PFSK-1 (cell line): Measurements from ENCODE around the gene RUNX2.

Experiments
- FOXP2 ChIP-seq: optimal IDR thresholded peaks from 2 replicates; pipeline ENCODE3; 2011; ENCODE audit warnings: borderline replicate concordance, control low read depth, inconsistent platforms; ENCODE audit not compliant: insufficient read depth; ENCODE audit errors: extremely low read length, extremely low read depth
- POLR2AphosphoS5 ChIP-seq: IDR thresholded peaks from 2 replicates; pipeline ENCODE4 v1.6.1; 2012; ENCODE audit warnings: low read depth, mild to moderate bottlenecking, control low read depth, low read length, moderate library complexity
- REST ChIP-seq, 2 experiments: IDR thresholded peaks; 2 replicates each; pipeline versions ENCODE4 v1.6.1 to v1.8.0; 2011 to 2012; ENCODE audit warnings: low read depth in 2 of 2, low read length in 2 of 2, control low read depth in 1 of 2, inconsistent platforms in 1 of 2, mild to moderate bottlenecking in 1 of 2, moderate library complexity in 1 of 2; ENCODE audit not compliant: insufficient read depth in 1 of 2
- SIN3A ChIP-seq: IDR thresholded peaks from 2 replicates; pipeline ENCODE4 v1.6.1; 2012; ENCODE audit warnings: mild to moderate bottlenecking, low read length, moderate library complexity, borderline replicate concordance; ENCODE audit not compliant: insufficient read depth
- TAF1 ChIP-seq: IDR thresholded peaks from 2 replicates; pipeline ENCODE4 v1.6.1; 2012; ENCODE audit warnings: low read length, control low read depth, borderline replicate concordance; ENCODE audit not compliant: insufficient read depth

RUNX2 gene

GRCh38 chr6:45589367-45589766 is 261.2 kb downstream of the RUNX2 start:
- TF ChIP-seq FOXP2 = no peak
- no peak for TF ChIP-seq POLR2AphosphoS5
- TF ChIP-seq TAF1 = no peak
- TF ChIP-seq SIN3A = no peak
- TF ChIP-seq REST (IDR thresholded peaks at IDR 0.05; ENCODE audit: insufficient read depth in 1 of 2, low read depth in 2 of 2, low read length in 2 of 2) = no peak

- no peak for TF ChIP-seq SIN3A
- no peak for TF ChIP-seq FOXP2
- TF ChIP-seq TAF1 = no peak
- TF ChIP-seq POLR2AphosphoS5 = no peak
- no peak for TF ChIP-seq REST (IDR thresholded peaks at IDR 0.05; ENCODE audit: insufficient read depth in 1 of 2, low read depth in 2 of 2, low read length in 2 of 2)
Observed at GRCh38 chr6:45590226-45590625, 262.1 kb downstream of the RUNX2 start.

GRCh38 chr6:45590696-45591184 is 262.6 kb downstream of the RUNX2 start:
- TF ChIP-seq FOXP2 (no peak), TAF1 (no peak), POLR2AphosphoS5 (no peak), REST (IDR thresholded peaks at IDR 0.05; ENCODE audit: insufficient read depth in 1 of 2, low read depth in 2 of 2, low read length in 2 of 2) (no peak), SIN3A (no peak)

- TF ChIP-seq TAF1 = no peak
- TF ChIP-seq FOXP2 = no peak
- no peak for TF ChIP-seq POLR2AphosphoS5
Observed at GRCh38 chr6:45591306-45591705, 263.2 kb downstream of the RUNX2 start.

- TF ChIP-seq FOXP2 (no peak), REST (IDR thresholded peaks at IDR 0.05; ENCODE audit: insufficient read depth in 1 of 2, low read depth in 2 of 2, low read length in 2 of 2) (no peak), SIN3A (no peak), TAF1 (no peak), POLR2AphosphoS5 (no peak)
Observed at GRCh38 chr6:45591890-45592289, 263.8 kb downstream of the RUNX2 start.
